HepG2 (cell line): ENCODE data around the gene OTUD7B. TPM values are rescaled to one million over a fixed set of nuclear protein-coding genes. Genes with fewer than 3 reads are reported as not detected.
A peak's percentile ranks its signal among the peaks of the same experiment; 100 is the strongest.

ENCODE experiments used
- ARID4A ChIP-seq: sonication (generic); formaldehyde crosslinking; IDR thresholded peaks from 2 replicates; pipeline ENCODE4 v1.5.0; 2020; ENCODE audit warnings: mild to moderate bottlenecking, missing genetic modification reagents, borderline replicate concordance
- ATF5 ChIP-seq: sonication (generic); formaldehyde crosslinking; IDR thresholded peaks from 2 replicates; pipeline ENCODE4 v1.4.0; 2020; ENCODE audit warnings: mild to moderate bottlenecking, low read depth, missing genetic modification reagents
- ERF ChIP-seq: IDR thresholded peaks from 2 replicates; pipeline ENCODE4 v1.6.1; 2018; ENCODE audit warnings: missing biosample characterization, missing genetic modification reagents
- IKZF4 ChIP-seq: sonication (generic); formaldehyde crosslinking; IDR thresholded peaks from 2 replicates; pipeline ENCODE4 v1.5.1; 2020; ENCODE audit warnings: borderline replicate concordance, mild to moderate bottlenecking, low read depth, missing genetic modification reagents; ENCODE audit errors: not compliant biosample characterization
- NR2F2 ChIP-seq: IDR thresholded peaks from 2 replicates; pipeline ENCODE4 v1.6.1; 2012; ENCODE audit warnings: low read depth, inconsistent platforms, borderline replicate concordance
- SPEN ChIP-seq: sonication (generic); formaldehyde crosslinking; IDR thresholded peaks from 2 replicates; pipeline ENCODE4 v1.5.1; 2020; ENCODE audit warnings: low read depth, mild to moderate bottlenecking, missing genetic modification reagents
- SRSF9 ChIP-seq: fragments of 200-400 bp; formaldehyde crosslinking; IDR thresholded peaks from 2 replicates; pipeline ENCODE4 v1.6.1; 2018; ENCODE audit warnings: borderline replicate concordance, mild to moderate bottlenecking, low read depth, low read length; ENCODE audit not compliant: insufficient read depth, poor library complexity, severe bottlenecking
- TSC22D2 ChIP-seq: sonication (generic); formaldehyde crosslinking; IDR thresholded peaks from 2 replicates; pipeline ENCODE4 v1.5.1; 2020; ENCODE audit warnings: missing genetic modification reagents, mild to moderate bottlenecking, borderline replicate concordance
- ZNF253 ChIP-seq: sonication (generic); formaldehyde crosslinking; IDR thresholded peaks from 2 replicates; pipeline ENCODE4 v1.8.0; 2022; ENCODE audit warnings: mild to moderate bottlenecking, missing genetic modification reagents, borderline replicate concordance
- ZNF839 ChIP-seq: sonication (generic); formaldehyde crosslinking; IDR thresholded peaks from 2 replicates; pipeline ENCODE4 v1.4.0; 2020; ENCODE audit warnings: missing genetic modification reagents, mild to moderate bottlenecking, borderline replicate concordance
- polyA plus RNA-seq, 8 experiments: library from polyadenylated mRNA; depleted of rRNA in 3 of 8; stranded (reverse) in 7 of 8; unstranded in 1 of 8; fragments of >200 nt; fragmentation: Illumina TruSeq in 4 of 8; extraction: Trizol in 4 of 8; gene quantifications; 2 replicates each; pipeline versions ENCODE4 v1.2.1 to v1.2.3, GENCODE V29; 2011 to 2016; ENCODE audit warnings: low read depth in 4 of 8, missing spikeins in 1 of 8, mixed read lengths in 1 of 8; ENCODE audit not compliant: insufficient read depth in 1 of 8
- total RNA-seq, 5 experiments: library from RNA; depleted of rRNA; stranded (reverse); fragments of >200 nt; fragmentation: Illumina TruSeq; extraction: Trizol; gene quantifications; 2 replicates each; pipeline ENCODE4 v1.2.3, GENCODE V29; 2016; ENCODE audit warnings: low read depth in 1 of 5
- TF ChIP-seq, protein P1 (sequence below): IDR thresholded peaks from 2 replicates; pipeline ENCODE4 v1.6.1; 2012; ENCODE audit warnings: low read length, improper control_type of control experiment
- TF ChIP-seq, protein P2 (sequence below): sonication (generic); formaldehyde crosslinking; IDR thresholded peaks from 2 replicates; pipeline ENCODE4 v1.5.0; 2020; ENCODE audit warnings: missing genetic modification reagents, mild to moderate bottlenecking, borderline replicate concordance
- TF ChIP-seq, protein P3 (sequence below): sonication (generic); formaldehyde crosslinking; IDR thresholded peaks from 2 replicates; pipeline ENCODE4 v1.5.0; 2020; ENCODE audit warnings: mild to moderate bottlenecking, missing genetic modification reagents
- TF ChIP-seq, protein P4 (sequence below): sonication (generic); formaldehyde crosslinking; IDR thresholded peaks from 2 replicates; pipeline ENCODE4 v1.4.0; 2020; ENCODE audit warnings: missing genetic modification reagents; ENCODE audit errors: not compliant biosample characterization

Gene OTUD7B
- total and polyA plus RNA-seq, 2 of the 13 experiments (the other 11 are each of a cell fraction or from before 2014, with no cell fraction given): 5.1 to 11.2 TPM

GRCh38 chr1:149899460-149900284 is 110.9 kb downstream of the OTUD7B start, which contains the start of gene BOLA1 (continued):
- TF ChIP-seq, protein P1, sequence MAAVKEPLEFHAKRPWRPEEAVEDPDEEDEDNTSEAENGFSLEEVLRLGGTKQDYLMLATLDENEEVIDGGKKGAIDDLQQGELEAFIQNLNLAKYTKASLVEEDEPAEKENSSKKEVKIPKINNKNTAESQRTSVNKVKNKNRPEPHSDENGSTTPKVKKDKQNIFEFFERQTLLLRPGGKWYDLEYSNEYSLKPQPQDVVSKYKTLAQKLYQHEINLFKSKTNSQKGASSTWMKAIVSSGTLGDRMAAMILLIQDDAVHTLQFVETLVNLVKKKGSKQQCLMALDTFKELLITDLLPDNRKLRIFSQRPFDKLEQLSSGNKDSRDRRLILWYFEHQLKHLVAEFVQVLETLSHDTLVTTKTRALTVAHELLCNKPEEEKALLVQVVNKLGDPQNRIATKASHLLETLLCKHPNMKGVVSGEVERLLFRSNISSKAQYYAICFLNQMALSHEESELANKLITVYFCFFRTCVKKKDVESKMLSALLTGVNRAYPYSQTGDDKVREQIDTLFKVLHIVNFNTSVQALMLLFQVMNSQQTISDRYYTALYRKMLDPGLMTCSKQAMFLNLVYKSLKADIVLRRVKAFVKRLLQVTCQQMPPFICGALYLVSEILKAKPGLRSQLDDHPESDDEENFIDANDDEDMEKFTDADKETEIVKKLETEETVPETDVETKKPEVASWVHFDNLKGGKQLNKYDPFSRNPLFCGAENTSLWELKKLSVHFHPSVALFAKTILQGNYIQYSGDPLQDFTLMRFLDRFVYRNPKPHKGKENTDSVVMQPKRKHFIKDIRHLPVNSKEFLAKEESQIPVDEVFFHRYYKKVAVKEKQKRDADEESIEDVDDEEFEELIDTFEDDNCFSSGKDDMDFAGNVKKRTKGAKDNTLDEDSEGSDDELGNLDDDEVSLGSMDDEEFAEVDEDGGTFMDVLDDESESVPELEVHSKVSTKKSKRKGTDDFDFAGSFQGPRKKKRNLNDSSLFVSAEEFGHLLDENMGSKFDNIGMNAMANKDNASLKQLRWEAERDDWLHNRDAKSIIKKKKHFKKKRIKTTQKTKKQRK: no peak
- no peak for TF ChIP-seq SRSF9
- no peak for TF ChIP-seq SPEN (CRISPR knock-in tag)
- no peak for TF ChIP-seq IKZF4 (CRISPR knock-in tag)
- no peak for TF ChIP-seq ZNF253 (CRISPR knock-in tag)
- TF ChIP-seq ERF (CRISPR knock-in tag): 0 out of 2 replicates have a peak, but pooled peaks have one; percentile 41
- TF ChIP-seq, protein P2, sequence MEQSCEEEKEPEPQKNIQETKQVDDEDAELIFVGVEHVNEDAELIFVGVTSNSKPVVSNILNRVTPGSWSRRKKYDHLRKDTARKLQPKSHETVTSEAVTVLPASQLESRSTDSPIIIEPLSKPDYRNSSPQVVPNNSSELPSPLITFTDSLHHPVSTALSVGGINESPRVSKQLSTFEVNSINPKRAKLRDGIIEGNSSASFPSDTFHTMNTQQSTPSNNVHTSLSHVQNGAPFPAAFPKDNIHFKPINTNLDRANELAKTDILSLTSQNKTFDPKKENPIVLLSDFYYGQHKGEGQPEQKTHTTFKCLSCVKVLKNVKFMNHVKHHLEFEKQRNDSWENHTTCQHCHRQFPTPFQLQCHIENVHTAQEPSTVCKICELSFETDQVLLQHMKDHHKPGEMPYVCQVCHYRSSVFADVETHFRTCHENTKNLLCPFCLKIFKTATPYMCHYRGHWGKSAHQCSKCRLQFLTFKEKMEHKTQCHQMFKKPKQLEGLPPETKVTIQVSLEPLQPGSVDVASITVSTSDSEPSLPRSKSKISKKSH (CRISPR knock-in tag): no peak
- TF ChIP-seq ARID4A: no peak; the same call in 1 of the 2 replicates
- TF ChIP-seq, protein P3, sequence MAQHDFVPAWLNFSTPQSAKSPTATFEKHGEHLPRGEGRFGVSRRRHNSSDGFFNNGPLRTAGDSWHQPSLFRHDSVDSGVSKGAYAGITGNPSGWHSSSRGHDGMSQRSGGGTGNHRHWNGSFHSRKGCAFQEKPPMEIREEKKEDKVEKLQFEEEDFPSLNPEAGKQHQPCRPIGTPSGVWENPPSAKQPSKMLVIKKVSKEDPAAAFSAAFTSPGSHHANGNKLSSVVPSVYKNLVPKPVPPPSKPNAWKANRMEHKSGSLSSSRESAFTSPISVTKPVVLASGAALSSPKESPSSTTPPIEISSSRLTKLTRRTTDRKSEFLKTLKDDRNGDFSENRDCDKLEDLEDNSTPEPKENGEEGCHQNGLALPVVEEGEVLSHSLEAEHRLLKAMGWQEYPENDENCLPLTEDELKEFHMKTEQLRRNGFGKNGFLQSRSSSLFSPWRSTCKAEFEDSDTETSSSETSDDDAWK: no peak
- no peak for TF ChIP-seq ATF5 (CRISPR knock-in tag)
- TF ChIP-seq TSC22D2: no peak
- TF ChIP-seq, protein P4, sequence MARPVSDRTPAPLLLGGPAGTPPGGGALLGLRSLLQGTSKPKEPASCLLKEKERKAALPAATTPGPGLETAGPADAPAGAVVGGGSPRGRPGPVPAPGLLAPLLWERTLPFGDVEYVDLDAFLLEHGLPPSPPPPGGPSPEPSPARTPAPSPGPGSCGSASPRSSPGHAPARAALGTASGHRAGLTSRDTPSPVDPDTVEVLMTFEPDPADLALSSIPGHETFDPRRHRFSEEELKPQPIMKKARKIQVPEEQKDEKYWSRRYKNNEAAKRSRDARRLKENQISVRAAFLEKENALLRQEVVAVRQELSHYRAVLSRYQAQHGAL: no peak
- TF ChIP-seq NR2F2: no peak
- no peak for TF ChIP-seq ZNF839 (CRISPR knock-in tag)
